GM23338 (cell line): ENCODE data around the gene NDP. TPM values are rescaled to one million over a fixed set of nuclear protein-coding genes. Genes with fewer than 3 reads are reported as not detected.

Experiments
- ATAC-seq: fragments of 200-7000 bp; cut with Tn5 transposase; 3 replicates; pipeline ENCODE4 v1.9.1; 2020
- DNase-seq: peaks from one replicate; pipeline ENCODE4 v3.0.0-alpha.2; 2015; ENCODE audit warnings: low spot score
- H2AFZ ChIP-seq: fragments of 200-600 bp; sonication (generic); 2 replicates; pipeline ENCODE4 v1.8.0; 2016; ENCODE audit warnings: antibody characterized with exemption, mild to moderate bottlenecking, moderate library complexity
- H3F3A ChIP-seq: fragments of 200-600 bp; sonication (generic); replicated peaks from 2 replicates; pipeline ENCODE4 v1.8.0; 2017; ENCODE audit warnings: antibody characterized with exemption, mixed run types, low read depth
- H3K27ac ChIP-seq: fragments of 200-600 bp; sonication (generic); 2 replicates; pipeline ENCODE4 v1.6.1; 2016; ENCODE audit warnings: low read depth
- H3K27me3 ChIP-seq: fragments of 200-600 bp; sonication (generic); 2 replicates; pipeline ENCODE4 v1.8.0; 2016; ENCODE audit warnings: mild to moderate bottlenecking, mixed run types, moderate library complexity; ENCODE audit not compliant: insufficient read depth
- H3K36me3 ChIP-seq: fragments of 200-600 bp; sonication (generic); 2 replicates; pipeline ENCODE4 v1.8.0; 2016; ENCODE audit warnings: mild to moderate bottlenecking; ENCODE audit not compliant: insufficient read depth
- H3K4me1 ChIP-seq: fragments of 200-600 bp; sonication (generic); 2 replicates; pipeline ENCODE4 v1.8.0; 2016; ENCODE audit warnings: mild to moderate bottlenecking, moderate library complexity; ENCODE audit not compliant: insufficient read depth
- H3K4me2 ChIP-seq: fragments of 200-600 bp; sonication (generic); 2 replicates; pipeline ENCODE4 v1.7.1; 2017; ENCODE audit warnings: mixed run types
- H3K4me3 ChIP-seq: fragments of 200-600 bp; sonication (generic); 2 replicates; pipeline ENCODE4 v1.6.1; 2016; ENCODE audit warnings: mixed run types
- H3K79me2 ChIP-seq: fragments of 200-600 bp; sonication (generic); replicated peaks from 2 replicates; pipeline ENCODE4 v1.8.0; 2017; ENCODE audit warnings: mild to moderate bottlenecking; ENCODE audit not compliant: insufficient read depth
- H3K9me2 ChIP-seq: fragments of 200-600 bp; sonication (generic); 2 replicates; pipeline ENCODE4 v1.8.0; 2017; ENCODE audit not compliant: insufficient read depth
- H4K20me1 ChIP-seq: fragments of 200-600 bp; sonication (generic); replicated peaks from 2 replicates; pipeline ENCODE4 v1.8.0; 2017; ENCODE audit warnings: mild to moderate bottlenecking; ENCODE audit not compliant: insufficient read depth
- H3K27ac Mint-ChIP-seq: 2 replicates; pipeline ENCODE4 v1.8.0; 2020; ENCODE audit warnings: inconsistent platforms, mild to moderate bottlenecking, moderate library complexity, mixed read lengths
- H3K27me3 Mint-ChIP-seq: 3 replicates; pipeline ENCODE4 v1.8.0; 2022; ENCODE audit warnings: low read depth, mild to moderate bottlenecking, moderate library complexity, mixed read lengths, inconsistent platforms; ENCODE audit not compliant: insufficient read depth, poor library complexity
- H3K36me3 Mint-ChIP-seq: 3 replicates; pipeline ENCODE4 v1.8.0; 2021; ENCODE audit warnings: low read depth, mild to moderate bottlenecking, inconsistent platforms, moderate library complexity, mixed read lengths
- H3K4me1 Mint-ChIP-seq: 3 replicates; pipeline ENCODE4 v1.8.0; 2020; ENCODE audit warnings: mild to moderate bottlenecking, inconsistent platforms, mixed read lengths
- H3K4me3 Mint-ChIP-seq: 3 replicates; pipeline ENCODE4 v1.8.0; 2021; ENCODE audit warnings: moderate library complexity, mild to moderate bottlenecking, inconsistent platforms, mixed read lengths
- H3K9me3 Mint-ChIP-seq: 3 replicates; pipeline ENCODE4 v1.8.0; 2020; ENCODE audit warnings: moderate library complexity, mild to moderate bottlenecking, inconsistent platforms, mixed read lengths
- CREB1 ChIP-seq: fragments of 250-450 bp; sonication (Bioruptor Pico); IDR thresholded peaks from 2 replicates; pipeline ENCODE4 v1.5.0; 2020; ENCODE audit warnings: low read depth, mild to moderate bottlenecking, moderate library complexity
- CTCF ChIP-seq, 2 experiments: fragments of 200-600 bp in 1 of 2; sonication (generic) in 1 of 2; conservative IDR thresholded peaks; 2 replicates each; pipeline versions ENCODE4 v1.5.1 to v1.6.1; 2016 to 2017; ENCODE audit warnings: antibody characterized with exemption in 2 of 2, low read depth in 2 of 2, mild to moderate bottlenecking in 2 of 2, moderate library complexity in 1 of 2
- EZH2 ChIP-seq: fragments of 200-600 bp; sonication (generic); IDR thresholded peaks from one replicate; pipeline ENCODE4 v1.8.0; 2017; ENCODE audit warnings: antibody characterized with exemption, mild to moderate bottlenecking, low read depth; ENCODE audit not compliant: unreplicated experiment
- EZH2phosphoT487 ChIP-seq: fragments of 200-600 bp; sonication (generic); IDR thresholded peaks from one replicate; pipeline ENCODE4 v1.8.1; 2018; ENCODE audit warnings: antibody characterized with exemption; ENCODE audit not compliant: unreplicated experiment
- JUNB ChIP-seq: IDR thresholded peaks from one replicate; pipeline ENCODE4 v1.6.1; 2016; ENCODE audit warnings: antibody characterized with exemption; ENCODE audit not compliant: unreplicated experiment
- NANOG ChIP-seq: IDR thresholded peaks from 2 replicates; pipeline ENCODE4 v1.6.1; 2016; ENCODE audit warnings: antibody characterized with exemption, borderline replicate concordance
- ZNF114 ChIP-seq: fragments of 250-450 bp; sonication (Bioruptor Pico); IDR thresholded peaks from 2 replicates; pipeline ENCODE4 v1.5.0; 2020; ENCODE audit warnings: mild to moderate bottlenecking, moderate library complexity
- ZNF331 ChIP-seq: fragments of 250-450 bp; sonication (Bioruptor Pico); IDR thresholded peaks from 2 replicates; pipeline ENCODE4 v1.5.0; 2020; ENCODE audit warnings: low read depth, mild to moderate bottlenecking, moderate library complexity
- ZNF462 ChIP-seq: fragments of 250-450 bp; sonication (Bioruptor Pico); IDR thresholded peaks from 2 replicates; pipeline ENCODE4 v1.5.0; 2020; ENCODE audit warnings: mild to moderate bottlenecking, moderate library complexity
- polyA plus RNA-seq: library from polyadenylated mRNA; unstranded; fragments of >200 nt; fragmentation: Nextera tagmentation; extraction: Ambion mirVana; gene quantifications from 2 replicates; pipeline ENCODE4 v1.2.1, GENCODE V29; 2016
- total RNA-seq: library from RNA; depleted of rRNA; stranded (reverse); fragments of >200 nt; shearing (Covaris generic); gene quantifications from 2 replicates; pipeline ENCODE4 v1.2.3, GENCODE V29; 2014

Gene NDP
- total and polyA plus RNA-seq, 2 experiments from 2014 or later: 0.14 TPM; not detected in 1

GRCh38 chrX:44016906-44017305, 43.7 kb upstream of the NDP start:
- Histone ChIP-seq H2AFZ (no peak overlapping the region), H3K36me3 (no peaks in the 10 kb centered on the region), H3K79me2 (no peaks in the 10 kb centered on the region), H3K4me1 (no peaks in the 10 kb centered on the region), H4K20me1 (no peaks in the 10 kb centered on the region), H3K27me3 (no peaks in the 10 kb centered on the region), H3K27ac (no peak overlapping the region), H3K4me2 (no peak overlapping the region), H3K4me3 (no peak overlapping the region), H3K9me2 (no peaks in the 10 kb centered on the region), H3F3A (no peaks in the 10 kb centered on the region)
- TF ChIP-seq ZNF114 (CRISPR knock-in tag) (no peak), ZNF331 (CRISPR knock-in tag) (no peak), CTCF (conservative IDR thresholded peaks at IDR 0.05; ENCODE audit: low read depth in 2 of 2) (no peak), NANOG (no peak), ZNF462 (CRISPR knock-in tag) (no peak), CREB1 (CRISPR knock-in tag) (no peak), EZH2phosphoT487 (no peak), JUNB (no peak), EZH2 (no peak)
- no peaks in the 10 kb centered on the region for H3K36me3 Mint-ChIP-seq
- H3K27me3 Mint-ChIP-seq: peaks cover 3% of the 10 kb centered on the region
- H3K4me3 Mint-ChIP-seq: no peak overlapping the region
- ATAC-seq (no peak), DNase-seq (no peak)
- H3K9me3 Mint-ChIP-seq: no peaks in the 10 kb centered on the region
- no peaks in the 10 kb centered on the region for H3K4me1 Mint-ChIP-seq
- H3K27ac Mint-ChIP-seq: no peak overlapping the region
